DND-41 (cell line): ENCODE measurements around the gene CEP290.

Source experiments
- CTCF ChIP-seq: IDR thresholded peaks from 2 replicates; pipeline ENCODE4 v1.5.1; 2012; ENCODE audit warnings: borderline replicate concordance, low read length, moderate library complexity, mild to moderate bottlenecking; ENCODE audit not compliant: poor library complexity, severe bottlenecking; ENCODE audit errors: extremely low read depth
- EZH2 ChIP-seq: IDR thresholded peaks from 3 replicates; pipeline ENCODE4 v1.6.1; 2012; ENCODE audit warnings: borderline replicate concordance, low read depth, mild to moderate bottlenecking, moderate library complexity, low read length, inconsistent platforms; ENCODE audit not compliant: severe bottlenecking

- no peak for TF ChIP-seq CTCF
- TF ChIP-seq EZH2 = no peak
Observed at GRCh38 chr12:88172844-88173407, 31.0 kb upstream of the CEP290 start.
